Adrenal gland (tissue), 12 donors: Measurements from ENCODE around the gene PARD3B. TPM values are rescaled to one million over a fixed set of nuclear protein-coding genes. Genes with fewer than 3 reads are reported as not detected.
A peak's percentile ranks its signal among the peaks of the same experiment; 100 is the strongest.

Source experiments
- DNase-seq, 7 donors: peaks; one replicate each; pipeline ENCODE4 v3.0.0-alpha.2; 2019 to 2020
- H3K27ac ChIP-seq, 5 donors: fragments of 200-600 bp; sonication (generic) in 4 of 5; 1 replicate in 3 of 5; 2 replicates in 2 of 5; pipeline versions ENCODE4 v1.5.1 to v1.8.0; 2016 to 2020; ENCODE audit warnings: mild to moderate bottlenecking in 1 of 5
- H3K27me3 ChIP-seq: fragments of 200-600 bp; 2 replicates; pipeline ENCODE4 v1.8.0; 2021
- H3K36me3 ChIP-seq, 2 donors: fragments of 200-600 bp; replicated peaks in 1 of 2; 1 replicate in 1 of 2; 2 replicates in 1 of 2; pipeline versions ENCODE4 v1.5.1 to v1.8.0; 2018 to 2022
- H3K4me1 ChIP-seq, 2 donors: fragments of 200-600 bp; replicated peaks in 1 of 2; 1 replicate in 1 of 2; 2 replicates in 1 of 2; pipeline versions ENCODE4 v1.5.1 to v1.8.0; 2018 to 2021
- H3K4me3 ChIP-seq, 4 donors: fragments of 200-600 bp; sonication (generic) in 3 of 4; one replicate each; pipeline ENCODE4 v1.5.1; 2016 to 2018
- H3K9me3 ChIP-seq, 3 donors: fragments of 200-600 bp; sonication (generic) in 1 of 3; replicated peaks in 1 of 3; 1 replicate in 2 of 3; 2 replicates in 1 of 3; pipeline versions ENCODE4 v1.5.1 to v1.8.0; 2016 to 2021
- POLR2A ChIP-seq, 2 donors: fragments of 450-650 bp; IDR thresholded peaks; one replicate each; pipeline ENCODE4 v1.6.1; 2017; ENCODE audit warnings: antibody characterized with exemption in 2 of 2, mild to moderate bottlenecking in 2 of 2, moderate library complexity in 1 of 2
- WGBS, 4 donors: extraction: QIAGEN DNeasy Blood & Tissue Kit in 2 of 4; methylation state at CpG; one replicate each; pipeline versions ENCODE4 v1.1.5 to v1.1.7; 2013 to 2017; 5-methylcytosine and 5-hydroxymethylcytosine counted together
- intact Hi-C, 2 donors: fragments of 100-400 bp; cut with DNase I; formaldehyde crosslinking; loops; one replicate each; pipeline versions ENCODE4 v1.14.1 to v1.15.0; 2022 to 2023
- polyA plus RNA-seq, 3 donors: library from polyadenylated mRNA; stranded (reverse); fragments of 200-250 nt in 2 of 3; fragments of 350-450 nt in 1 of 3; fragmentation: Illumina TruSeq in 1 of 3; extraction: RNeasy Lipid Tissue Mini Kit (QIAGEN cat#74804) in 1 of 3; gene quantifications; one replicate each; pipeline ENCODE4 v1.2.3, GENCODE V29; 2013 to 2014
- total RNA-seq, 9 donors: library from RNA; depleted of rRNA in 4 of 9; stranded (reverse); fragments of >200 nt in 4 of 9; fragments of 120-200 nt in 1 of 9; fragmentation: NEBNext Ultra II Directional in 1 of 9; extraction: Animal tissue kit (Norgen Biotek cat#: 25700) in 1 of 9; gene quantifications; one replicate each; pipeline versions ENCODE4 v1.1.0 to v1.2.4, GENCODE V29; 2013 to 2023
- TF ChIP-seq, protein P1 (sequence below), 6 experiments: fragments of 450-650 bp in 4 of 6; fragments of 200-600 bp in 2 of 6; sonication (generic) in 1 of 6; IDR thresholded peaks; 1 replicate in 5 of 6; 2 replicates in 1 of 6; pipeline versions ENCODE4 v1.5.1 to v1.8.0; 2016 to 2021; ENCODE audit warnings: antibody characterized with exemption in 6 of 6, mild to moderate bottlenecking in 2 of 6, moderate library complexity in 1 of 6
- donor health status: healthy with polysubstance abuse.
- donor health status: Bipolar disorder and iron deficiency.
- donor health status: DM: yes; HTN: yes; CAD: no.
- donor health status: DM: no; HTN: no; CAD: no.
- donor health status: DM: no; HTN: no; CAD: no.
- donor health status: DM: yes; HTN: yes; CAD: no.

PARD3B gene
- total and polyA plus RNA-seq, 12 donors: 1.9 to 20.4 (median 9.5) TPM

DNA sequence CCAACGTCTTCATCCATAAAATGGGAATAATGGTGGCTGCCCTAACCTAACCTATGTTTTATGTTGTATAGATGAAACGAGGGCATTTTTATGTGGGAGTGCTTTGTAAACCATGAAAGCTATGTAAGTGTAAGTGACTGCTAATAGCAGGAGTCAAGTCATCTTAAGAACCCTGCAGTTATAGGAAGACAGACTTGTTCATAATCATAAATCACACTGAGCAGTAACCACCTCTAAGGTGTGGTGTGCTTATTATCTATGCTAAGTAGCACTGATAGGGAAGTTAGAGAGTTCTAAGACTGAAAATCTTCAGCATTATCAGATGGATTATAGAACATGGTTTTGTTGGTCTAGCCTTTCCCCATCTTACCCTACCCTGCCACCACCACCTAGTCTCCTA, 1112.8 kb downstream of the PARD3B start:
- no peak for DNase-seq
- Histone ChIP-seq H3K9me3 (no peaks in the 10 kb centered on the region), H3K27me3 (no peaks in the 10 kb centered on the region), H3K4me1 (no peaks in the 10 kb centered on the region), H3K36me3 (no peaks in the 10 kb centered on the region), H3K4me3 (no peak overlapping the region), H3K27ac (no peak overlapping the region)
- intact Hi-C loops: no loop called here
- WGBS, 4 donors: 53 to 88% (median 74%) methylated on average over 2 of the region's 2 CpGs
- TF ChIP-seq, protein P1, sequence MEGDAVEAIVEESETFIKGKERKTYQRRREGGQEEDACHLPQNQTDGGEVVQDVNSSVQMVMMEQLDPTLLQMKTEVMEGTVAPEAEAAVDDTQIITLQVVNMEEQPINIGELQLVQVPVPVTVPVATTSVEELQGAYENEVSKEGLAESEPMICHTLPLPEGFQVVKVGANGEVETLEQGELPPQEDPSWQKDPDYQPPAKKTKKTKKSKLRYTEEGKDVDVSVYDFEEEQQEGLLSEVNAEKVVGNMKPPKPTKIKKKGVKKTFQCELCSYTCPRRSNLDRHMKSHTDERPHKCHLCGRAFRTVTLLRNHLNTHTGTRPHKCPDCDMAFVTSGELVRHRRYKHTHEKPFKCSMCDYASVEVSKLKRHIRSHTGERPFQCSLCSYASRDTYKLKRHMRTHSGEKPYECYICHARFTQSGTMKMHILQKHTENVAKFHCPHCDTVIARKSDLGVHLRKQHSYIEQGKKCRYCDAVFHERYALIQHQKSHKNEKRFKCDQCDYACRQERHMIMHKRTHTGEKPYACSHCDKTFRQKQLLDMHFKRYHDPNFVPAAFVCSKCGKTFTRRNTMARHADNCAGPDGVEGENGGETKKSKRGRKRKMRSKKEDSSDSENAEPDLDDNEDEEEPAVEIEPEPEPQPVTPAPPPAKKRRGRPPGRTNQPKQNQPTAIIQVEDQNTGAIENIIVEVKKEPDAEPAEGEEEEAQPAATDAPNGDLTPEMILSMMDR (IDR thresholded peaks at IDR 0.05): no peak
- TF ChIP-seq POLR2A (IDR thresholded peaks at IDR 0.05): no peak

DNA sequence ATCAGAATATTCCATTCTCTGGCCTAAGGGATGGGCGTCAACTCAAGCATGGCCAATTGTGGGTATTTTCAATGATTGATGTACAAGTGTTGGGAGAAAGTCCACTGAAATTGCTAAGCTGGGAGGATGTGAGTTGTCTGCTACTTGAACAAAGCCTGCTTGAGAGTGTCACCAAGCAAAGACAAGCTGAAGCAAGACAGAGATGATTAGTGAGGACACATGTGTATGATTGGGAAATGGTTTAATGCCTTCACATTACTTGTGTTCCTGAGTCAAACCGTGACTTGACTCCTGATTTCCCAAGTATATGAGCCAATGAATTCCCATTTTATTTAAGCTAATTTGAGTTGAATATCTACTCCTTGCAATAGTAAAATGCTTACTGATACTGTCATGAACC, 1113.3 kb downstream of the PARD3B start:
- no peaks in the 10 kb centered on the region for H3K36me3 ChIP-seq
- DNase-seq: no peak
- intact Hi-C loops: no loop called here
- TF ChIP-seq, protein P1 (IDR thresholded peaks at IDR 0.05): no peak
- no peaks in the 10 kb centered on the region for H3K4me1 ChIP-seq
- H3K4me3 ChIP-seq: no peak overlapping the region
- H3K27ac ChIP-seq: no peak overlapping the region
- 89 to 94% (median 91%) methylated on average over 2 of the region's 2 CpGs for WGBS, 4 donors
- H3K27me3 ChIP-seq: no peaks in the 10 kb centered on the region
- H3K9me3 ChIP-seq: no peaks in the 10 kb centered on the region

DNA sequence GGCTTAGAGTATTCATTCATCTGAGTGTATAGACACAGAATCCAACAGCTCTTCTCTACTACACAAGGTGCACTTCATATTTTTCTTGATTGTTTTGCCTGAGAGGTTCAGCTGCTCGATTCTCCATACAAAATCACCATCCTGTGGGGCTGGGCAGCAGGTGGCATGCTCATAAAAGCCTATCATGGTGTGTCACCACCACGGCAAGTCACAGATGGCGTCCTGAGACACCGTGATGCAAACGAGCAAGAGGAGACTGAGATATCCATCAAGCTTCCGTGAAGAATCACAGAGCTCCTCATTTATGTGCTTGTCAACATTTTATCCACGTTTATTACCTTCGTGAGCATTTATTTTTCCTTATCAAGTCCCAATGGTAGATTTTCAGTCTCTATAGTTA, 1114.6 kb downstream of the PARD3B start:
- TF ChIP-seq, protein P1 (IDR thresholded peaks at IDR 0.05): no peak
- TF ChIP-seq POLR2A (IDR thresholded peaks at IDR 0.05): no peak
- H3K9me3 ChIP-seq: no peaks in the 10 kb centered on the region
- H3K36me3 ChIP-seq: no peaks in the 10 kb centered on the region
- intact Hi-C loops: no loop called here
- 66 to 84% (median 75%) methylated on average over 7 to 8 of the region's 8 CpGs for WGBS, 4 donors
- no peaks in the 10 kb centered on the region for H3K27me3 ChIP-seq
- H3K4me1 ChIP-seq: no peaks in the 10 kb centered on the region
- H3K27ac ChIP-seq: no peak overlapping the region
- no peak overlapping the region for H3K4me3 ChIP-seq
- DNase-seq: peak in 1 of 7 donors; percentile 64

DNA sequence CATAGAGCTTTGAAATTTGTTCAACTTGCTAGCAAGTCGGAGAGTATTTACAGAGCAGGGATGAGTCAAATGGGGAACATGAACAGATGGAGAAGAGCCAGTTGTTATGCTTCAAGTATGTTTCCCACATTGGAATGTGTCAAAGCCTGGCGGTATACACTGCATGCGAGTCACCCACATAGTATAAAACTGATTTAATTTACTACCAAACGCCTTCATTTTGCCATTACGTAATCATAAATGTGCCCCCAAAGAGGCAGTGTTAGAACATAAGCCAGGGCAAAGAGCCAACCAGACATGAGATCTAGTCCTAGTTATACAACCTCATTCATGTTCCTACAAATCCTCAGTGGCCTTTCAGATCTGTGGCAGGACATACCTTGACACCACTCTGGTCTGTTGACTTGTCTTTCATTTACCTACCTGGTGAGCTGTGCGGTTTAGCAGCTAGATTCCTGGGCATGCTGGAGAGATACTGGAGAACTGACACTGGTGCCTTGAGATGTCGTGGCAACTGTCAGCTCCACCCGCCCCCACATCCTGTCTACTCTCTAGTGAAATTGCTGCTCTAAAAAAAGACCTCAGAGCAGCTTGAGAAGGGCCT, 1115.3 kb downstream of the PARD3B start:
- no peak overlapping the region for H3K4me3 ChIP-seq
- H3K36me3 ChIP-seq: no peaks in the 10 kb centered on the region
- intact Hi-C loops: no loop called here
- peak in 2 of 7 donors; percentile 14 to 57 for DNase-seq
- no peak overlapping the region for H3K27ac ChIP-seq
- TF ChIP-seq POLR2A (IDR thresholded peaks at IDR 0.05): no peak
- TF ChIP-seq, protein P1 (IDR thresholded peaks at IDR 0.05): no peak
- H3K9me3 ChIP-seq: no peaks in the 10 kb centered on the region
- WGBS, 4 donors: 48 to 55% (median 50%) methylated on average over 8 of the region's 8 CpGs
- H3K4me1 ChIP-seq: no peaks in the 10 kb centered on the region
- H3K27me3 ChIP-seq: no peaks in the 10 kb centered on the region
